Osteocyte (in vitro differentiated cells): ENCODE results near the gene DNAJC21. TPM values are rescaled to one million over a fixed set of nuclear protein-coding genes. Genes with fewer than 3 reads are reported as not detected.
A peak's percentile ranks its signal among the peaks of the same experiment; 100 is the strongest.
"Not testable (repeated sequence)": the region's sequence is repeated elsewhere in the genome, so short reads cannot be mapped to it uniquely, and the experiment has no call there.

Experiments
- DNase-seq: peaks from one replicate; pipeline ENCODE4 v3.0.0; 2021; ENCODE audit warnings: mixed read lengths; ENCODE audit not compliant: unreplicated experiment; ENCODE audit errors: extremely low spot score
- H3K27ac Mint-ChIP-seq: one replicate; pipeline ENCODE4 v1.8.0; 2021; ENCODE audit warnings: mild to moderate bottlenecking, mixed read lengths; ENCODE audit not compliant: unreplicated experiment
- H3K27me3 Mint-ChIP-seq: one replicate; pipeline ENCODE4 v1.8.0; 2021; ENCODE audit warnings: mixed read lengths; ENCODE audit not compliant: unreplicated experiment
- H3K36me3 Mint-ChIP-seq: one replicate; pipeline ENCODE4 v1.8.0; 2021; ENCODE audit warnings: mixed read lengths; ENCODE audit not compliant: unreplicated experiment
- H3K4me1 Mint-ChIP-seq: one replicate; pipeline ENCODE4 v1.8.0; 2021; ENCODE audit warnings: mixed read lengths; ENCODE audit not compliant: unreplicated experiment
- H3K4me3 Mint-ChIP-seq: one replicate; pipeline ENCODE4 v1.8.0; 2021; ENCODE audit warnings: mild to moderate bottlenecking, moderate library complexity, mixed read lengths; ENCODE audit not compliant: unreplicated experiment
- H3K9me3 Mint-ChIP-seq: one replicate; pipeline ENCODE4 v1.8.0; 2021; ENCODE audit warnings: mixed read lengths; ENCODE audit not compliant: unreplicated experiment
- CTCF ChIP-seq: fragments of 200-600 bp; sonication (generic); IDR thresholded peaks from 2 replicates; pipeline ENCODE4 v1.5.0; 2021; ENCODE audit warnings: antibody characterized with exemption, mild to moderate bottlenecking, moderate library complexity
- total RNA-seq: library from RNA; stranded (reverse); gene quantifications from 2 replicates; pipeline ENCODE4 v1.2.1, GENCODE V29; 2021

DNAJC21 gene
- total RNA-seq, 1 donor from 2014 or later = 37.5 TPM

- TF ChIP-seq CTCF = peak; percentile 31
- Mint-ChIP-seq H3K9me3 (no peaks in the 10 kb centered on the region), H3K27ac (no peak overlapping the region), H3K4me3 (no peak overlapping the region), H3K36me3 (peaks cover 15% of the 10 kb centered on the region), H3K4me1 (peaks cover 33% of the 10 kb centered on the region), H3K27me3 (no peaks in the 10 kb centered on the region)
- no peak for DNase-seq
These were observed 10.3 kb upstream of the DNAJC21 start for GRCh38 chr5:34919077-34919476.

GRCh38 chr5:34923256-34923655, 6.1 kb upstream of the DNAJC21 start:
- not testable (repeated sequence) for H3K4me3 Mint-ChIP-seq, DNase-seq, H3K27ac Mint-ChIP-seq, H3K4me1 Mint-ChIP-seq, H3K27me3 Mint-ChIP-seq, H3K9me3 Mint-ChIP-seq
- peaks cover 23% of the 10 kb centered on the region for H3K36me3 Mint-ChIP-seq

GRCh38 chr5:34923694-34924461, 5.5 kb upstream of the DNAJC21 start:
- Mint-ChIP-seq H3K27ac (peak overlapping the region; percentile 23), H3K4me1 (peaks cover 10% of the 10 kb centered on the region), H3K36me3 (peaks cover 23% of the 10 kb centered on the region), H3K27me3 (no peaks in the 10 kb centered on the region), H3K4me3 (no peak overlapping the region), H3K9me3 (no peaks in the 10 kb centered on the region)
- DNase-seq = no peak
- TF ChIP-seq CTCF = no peak

GRCh38 chr5:34924462-34924765, 4.9 kb upstream of the DNAJC21 start:
- TF ChIP-seq CTCF = no peak
- Mint-ChIP-seq H3K4me3 (no peak overlapping the region), H3K36me3 (peaks cover 23% of the 10 kb centered on the region), H3K9me3 (no peaks in the 10 kb centered on the region), H3K27ac (no peak overlapping the region), H3K4me1 (peaks cover 14% of the 10 kb centered on the region), H3K27me3 (no peaks in the 10 kb centered on the region)
- DNase-seq = no peak

GRCh38 chr5:34926318-34926888, 3.0 kb upstream of the DNAJC21 start:
- Mint-ChIP-seq H3K27me3 (no peaks in the 10 kb centered on the region), H3K4me1 (peaks cover 23% of the 10 kb centered on the region), H3K36me3 (peaks cover 14% of the 10 kb centered on the region), H3K4me3 (no peak overlapping the region), H3K9me3 (no peaks in the 10 kb centered on the region), H3K27ac (no peak overlapping the region)
- TF ChIP-seq CTCF = no peak
- DNase-seq = no peak
